Measurements from ENCODE around the gene ZNF488.

Gene ZNF488

DNA sequence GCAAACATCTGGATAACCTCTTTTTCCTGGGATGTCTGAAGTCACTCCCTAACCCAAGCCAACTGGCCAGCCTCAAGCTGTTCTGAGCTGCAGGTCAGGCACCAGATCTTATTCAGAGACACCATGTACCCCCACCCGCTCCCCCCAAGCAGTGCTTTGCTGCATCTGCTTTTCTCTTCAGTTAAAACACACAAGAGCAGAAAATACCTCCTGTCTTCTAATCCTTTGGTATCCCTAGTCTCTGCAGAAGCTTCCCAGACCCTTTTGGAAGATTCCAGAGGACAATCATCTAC lies 3.0 kb downstream of the ZNF488 start:
- no peak for DNase-seq

DNA sequence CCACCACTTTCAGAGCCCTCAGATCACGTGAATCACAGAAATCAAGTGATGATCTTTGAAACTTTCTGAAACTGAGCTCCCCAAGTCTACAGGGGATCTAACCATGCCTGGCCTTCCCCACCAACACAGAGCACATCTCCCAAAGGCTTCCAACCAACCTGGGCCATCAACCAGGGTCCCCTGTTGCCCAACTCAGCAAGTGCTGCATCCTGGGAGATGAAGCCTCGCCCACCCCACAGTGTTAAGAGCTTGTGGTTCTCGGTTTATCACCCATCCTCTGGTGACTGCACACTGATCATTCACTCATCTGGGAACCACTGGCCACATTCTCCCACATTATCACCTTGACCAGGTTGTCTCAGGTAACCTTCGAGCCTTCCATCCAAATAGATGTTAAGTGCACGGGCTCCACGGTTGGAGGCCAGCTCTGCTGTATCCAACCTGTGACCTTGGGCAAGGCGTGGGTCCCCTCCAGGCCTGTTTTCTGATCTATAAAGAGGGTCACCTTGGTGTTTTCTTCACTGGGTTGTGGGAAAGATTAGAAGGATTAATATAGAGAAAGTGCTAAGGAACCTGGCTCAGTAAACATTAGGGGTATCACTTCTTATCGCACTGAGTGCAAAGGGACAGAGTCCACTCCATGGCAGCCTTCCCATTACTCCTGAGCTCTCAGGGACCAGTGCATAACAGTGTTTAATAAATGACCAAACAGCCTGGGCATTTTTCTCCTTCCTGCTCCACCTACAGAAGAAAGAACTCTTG lies 3.6 kb downstream of the ZNF488 start:
- DNase-seq, result no peak

DNA sequence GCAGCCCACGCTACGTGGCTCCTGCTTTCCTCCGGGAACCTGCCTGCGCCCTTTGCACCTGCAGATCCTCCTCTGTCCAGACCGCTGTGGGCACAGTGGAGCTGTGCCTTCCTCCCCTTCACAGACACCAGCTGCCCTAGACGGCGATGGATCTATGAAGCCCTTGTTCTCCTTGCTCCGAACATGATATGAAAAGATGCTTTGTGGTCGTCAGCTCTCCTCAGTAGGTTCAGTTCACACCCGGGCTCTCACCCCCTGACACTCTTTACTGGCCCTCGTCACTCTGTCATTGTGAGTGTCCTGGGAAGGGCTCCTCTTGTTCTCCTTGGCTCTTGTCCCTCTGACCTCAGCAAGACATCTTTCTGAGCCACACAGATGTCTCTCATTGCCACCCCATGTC lies 4.2 kb downstream of the ZNF488 start:
- no peak for DNase-seq

DNA sequence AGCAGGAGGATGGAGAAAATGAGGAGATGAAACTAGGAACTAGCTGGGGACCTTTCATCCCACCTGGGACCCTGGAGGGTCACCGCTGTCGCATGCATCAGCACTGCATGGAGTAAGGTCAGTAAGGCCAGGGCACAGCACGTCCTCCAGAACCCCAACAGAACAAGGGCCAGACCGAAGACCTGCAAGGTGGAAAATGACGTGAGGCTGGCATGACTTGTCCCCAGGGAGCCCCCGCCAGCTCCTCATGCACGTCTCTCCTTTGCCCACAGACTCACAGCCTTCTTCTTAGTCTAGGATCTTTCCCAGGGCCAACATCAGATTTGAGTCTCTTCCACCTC lies 4.7 kb downstream of the ZNF488 start:
- DNase-seq, result no peak

DNA sequence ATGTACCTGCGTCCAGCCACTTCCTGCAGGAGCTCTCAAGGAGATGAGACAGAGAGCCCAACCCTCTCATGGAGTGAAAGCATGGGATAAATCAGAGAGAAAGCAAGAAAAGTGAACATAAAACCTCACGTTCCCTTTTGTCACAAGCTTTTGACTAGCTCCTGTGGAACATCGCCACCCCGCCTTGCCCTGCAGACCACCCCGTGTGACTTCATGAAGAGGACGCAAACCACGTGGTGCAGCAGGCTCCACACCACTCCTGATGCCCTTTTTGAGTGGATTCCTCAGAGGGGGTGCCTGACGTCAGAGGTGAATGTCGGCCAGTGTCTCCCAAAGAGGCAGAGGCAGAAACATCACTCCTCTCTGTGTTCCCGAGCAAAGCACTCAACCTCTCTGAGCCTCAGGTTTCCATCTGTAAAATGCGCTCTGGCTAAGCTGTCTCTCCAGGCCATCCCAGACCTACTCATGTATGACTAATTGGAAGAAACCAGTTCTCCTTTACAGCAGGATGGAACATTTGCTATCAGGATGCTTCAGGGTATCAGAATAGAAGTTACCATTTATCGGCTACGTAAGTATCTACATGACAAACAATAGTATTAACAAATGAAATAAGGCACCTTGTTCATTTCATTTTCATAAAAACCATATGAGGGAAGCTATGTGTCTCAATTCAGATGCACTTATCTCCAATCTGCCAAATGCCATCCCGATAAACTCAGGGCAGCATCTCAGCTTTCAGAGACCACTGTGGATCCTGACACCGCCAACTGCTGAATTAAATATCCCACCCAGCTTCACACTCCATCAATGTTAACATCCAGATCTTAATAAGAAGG lies 5.3 kb downstream of the ZNF488 start:
- no peak for DNase-seq

DNA sequence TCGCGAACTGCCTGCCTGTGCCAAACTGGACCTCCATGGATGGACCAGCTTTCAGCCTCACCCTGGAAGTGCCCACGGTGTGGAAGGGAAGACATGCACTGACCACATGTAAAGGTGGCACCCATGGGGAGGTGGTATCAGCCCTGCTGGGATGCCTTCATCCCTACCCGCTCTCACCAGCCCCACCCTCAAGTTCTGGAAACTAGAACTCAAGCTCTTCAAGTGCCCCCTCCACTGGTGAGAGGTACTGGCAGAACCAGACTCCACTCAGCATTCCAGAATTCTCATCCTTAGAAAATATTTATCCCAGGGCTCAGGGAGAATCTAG lies 5.9 kb downstream of the ZNF488 start:
- no peak for DNase-seq

DNA sequence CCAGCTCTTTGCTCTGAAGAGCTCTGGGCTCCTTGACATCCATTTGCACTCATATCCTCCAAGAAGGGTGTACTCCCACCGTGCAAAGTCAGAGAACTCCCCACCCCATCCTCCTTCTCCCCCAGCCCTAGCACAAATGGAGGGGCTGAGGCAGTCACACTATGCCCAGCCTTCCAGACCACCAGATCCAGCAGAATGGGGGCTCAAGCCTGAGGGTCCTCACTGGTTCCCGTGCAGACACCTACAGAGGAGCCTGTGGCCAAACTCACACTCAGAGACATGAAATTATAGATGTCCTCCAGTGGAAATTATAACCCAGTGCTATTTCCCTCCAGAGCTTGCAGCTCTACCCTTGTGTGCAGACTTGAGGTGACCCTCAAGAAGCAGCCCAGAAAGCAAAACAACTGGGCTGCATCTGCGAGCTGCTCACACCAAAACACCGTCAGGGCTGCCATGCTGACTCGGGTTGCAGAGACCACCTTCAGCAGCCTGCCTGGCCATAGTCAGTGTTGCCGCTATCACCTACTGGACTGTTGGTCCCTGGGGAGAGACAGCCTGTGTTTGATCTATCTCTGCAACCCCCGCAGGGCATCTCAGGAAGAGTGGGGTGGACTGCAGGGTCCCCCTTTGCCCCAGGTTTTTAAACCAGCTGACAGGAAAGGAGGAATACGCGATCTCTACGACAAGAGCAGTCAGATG lies 7.4 kb downstream of the ZNF488 start:
- no peak for DNase-seq

DNA sequence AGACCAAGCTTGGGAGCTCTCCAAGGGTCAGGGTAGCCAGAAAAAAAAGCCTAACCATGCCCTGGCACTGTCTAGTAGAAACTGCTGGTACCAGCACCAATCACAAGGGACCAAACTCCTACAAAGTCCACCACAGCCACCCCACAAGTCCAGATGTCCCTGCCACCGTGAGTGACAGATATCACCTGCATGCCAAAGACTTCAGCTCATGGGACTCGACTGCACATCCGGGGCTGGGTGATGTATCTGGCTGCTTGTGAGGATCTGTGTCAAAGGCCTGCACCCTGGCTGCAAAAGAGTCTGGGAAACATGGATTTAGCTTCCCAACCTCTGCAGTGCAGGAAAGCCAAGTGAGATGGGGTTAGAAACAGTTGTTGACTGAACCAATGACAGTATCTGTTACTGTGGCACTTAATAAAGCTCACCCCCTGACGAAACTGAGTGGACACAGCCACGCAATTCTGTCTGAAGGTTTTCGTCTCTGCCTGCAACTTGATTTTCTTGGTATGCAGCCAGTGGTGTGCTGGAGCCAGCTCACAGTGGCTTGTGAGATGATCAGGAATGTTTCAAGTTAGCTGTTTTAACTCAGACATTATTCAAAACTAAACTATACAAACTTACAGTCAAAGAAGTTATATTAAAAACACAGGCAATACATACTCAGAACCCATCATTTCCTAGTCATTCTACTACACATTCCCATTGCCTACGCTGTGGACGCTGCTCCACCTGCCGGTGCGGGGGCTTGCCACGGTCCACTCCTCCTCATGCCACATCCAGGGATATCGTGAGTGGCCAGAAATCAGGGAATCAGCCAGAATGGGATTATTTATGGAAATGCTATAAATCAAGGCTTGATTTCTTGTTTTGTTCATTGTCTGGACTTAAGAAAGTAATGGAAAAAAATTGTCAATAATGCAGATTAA lies 9.2 kb downstream of the ZNF488 start:
- DNase-seq, result no peak

DNA sequence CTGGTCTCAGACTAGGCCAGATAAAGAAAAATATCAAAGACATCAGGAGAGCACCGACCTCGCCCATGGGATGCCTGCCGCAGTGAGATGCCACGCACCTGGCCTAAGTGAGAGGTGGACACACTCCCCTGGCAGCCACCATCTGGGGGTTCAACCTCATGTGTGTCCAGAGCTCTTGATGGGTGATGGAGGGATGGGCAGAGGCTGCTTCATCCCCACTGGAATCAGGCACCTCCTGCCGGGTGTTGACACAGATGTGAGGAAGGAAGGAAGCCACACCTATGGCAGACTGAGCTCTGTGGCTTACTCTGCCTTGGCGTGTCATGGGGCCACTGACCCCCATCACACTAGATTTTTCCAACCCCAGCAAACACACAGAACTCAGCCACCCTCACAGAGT lies 11.4 kb downstream of the ZNF488 start:
- no peak for DNase-seq

DNA sequence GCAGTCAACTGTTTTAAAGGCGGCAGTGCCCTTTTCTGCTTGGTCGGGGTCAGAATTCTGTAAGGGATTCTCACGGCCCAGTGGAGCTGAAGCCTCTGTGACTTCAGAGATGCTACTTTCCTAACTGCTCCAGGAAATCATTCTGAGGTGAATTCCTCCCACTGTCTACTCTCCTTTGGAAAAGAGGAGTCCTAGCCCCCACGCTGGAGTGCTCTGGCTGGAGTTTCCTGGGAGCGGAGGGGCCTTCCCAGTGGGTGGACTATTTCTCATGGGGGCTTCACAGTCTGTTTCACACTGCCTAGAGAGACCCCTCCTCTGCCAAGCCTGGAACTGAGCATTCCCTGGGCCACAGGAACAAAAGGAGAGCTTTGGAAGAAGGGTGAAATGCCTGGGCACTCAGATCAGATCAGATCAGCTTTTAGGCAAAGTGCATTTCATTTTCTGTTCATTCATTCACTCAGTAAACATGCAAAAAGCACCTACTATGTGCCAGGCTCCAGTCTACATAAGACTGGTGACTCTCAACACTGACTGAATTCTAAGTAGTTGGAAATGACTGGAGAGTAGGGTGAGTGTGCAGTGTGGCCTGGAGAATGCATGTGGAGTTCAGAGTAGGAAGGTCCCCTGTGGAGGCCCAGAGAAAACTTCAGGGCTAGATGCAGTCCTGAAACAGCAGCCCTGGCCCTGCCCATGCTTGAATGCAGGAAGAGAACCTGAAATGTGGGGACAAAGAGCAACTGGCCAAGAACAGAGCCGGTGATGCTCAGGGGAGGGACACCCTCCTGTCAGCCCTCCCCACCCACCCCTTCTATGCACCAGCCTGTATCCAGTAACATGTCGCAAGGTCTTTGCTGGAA lies 12.2 kb downstream of the ZNF488 start:
- no peak for DNase-seq

DNA sequence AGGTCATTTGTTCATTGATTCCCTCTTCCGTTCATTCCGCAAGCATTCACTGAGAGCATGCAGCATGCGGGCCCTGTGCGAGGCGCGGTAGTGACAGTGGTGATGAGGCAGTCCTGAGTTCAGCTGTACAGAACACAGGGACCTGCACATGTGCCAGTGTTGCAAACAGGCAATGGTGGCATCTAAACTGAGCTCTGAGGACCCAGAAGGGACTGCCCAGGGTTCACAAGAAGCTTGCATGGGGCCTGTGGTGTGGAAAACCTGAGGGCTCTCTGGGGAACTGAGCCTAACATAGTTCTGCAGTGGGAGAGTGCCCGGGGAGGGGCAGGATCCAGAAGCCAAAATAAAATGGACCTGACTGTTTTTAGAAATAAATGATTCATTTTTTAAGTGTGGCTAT lies 13.2 kb downstream of the ZNF488 start:
- no peak for DNase-seq

DNA sequence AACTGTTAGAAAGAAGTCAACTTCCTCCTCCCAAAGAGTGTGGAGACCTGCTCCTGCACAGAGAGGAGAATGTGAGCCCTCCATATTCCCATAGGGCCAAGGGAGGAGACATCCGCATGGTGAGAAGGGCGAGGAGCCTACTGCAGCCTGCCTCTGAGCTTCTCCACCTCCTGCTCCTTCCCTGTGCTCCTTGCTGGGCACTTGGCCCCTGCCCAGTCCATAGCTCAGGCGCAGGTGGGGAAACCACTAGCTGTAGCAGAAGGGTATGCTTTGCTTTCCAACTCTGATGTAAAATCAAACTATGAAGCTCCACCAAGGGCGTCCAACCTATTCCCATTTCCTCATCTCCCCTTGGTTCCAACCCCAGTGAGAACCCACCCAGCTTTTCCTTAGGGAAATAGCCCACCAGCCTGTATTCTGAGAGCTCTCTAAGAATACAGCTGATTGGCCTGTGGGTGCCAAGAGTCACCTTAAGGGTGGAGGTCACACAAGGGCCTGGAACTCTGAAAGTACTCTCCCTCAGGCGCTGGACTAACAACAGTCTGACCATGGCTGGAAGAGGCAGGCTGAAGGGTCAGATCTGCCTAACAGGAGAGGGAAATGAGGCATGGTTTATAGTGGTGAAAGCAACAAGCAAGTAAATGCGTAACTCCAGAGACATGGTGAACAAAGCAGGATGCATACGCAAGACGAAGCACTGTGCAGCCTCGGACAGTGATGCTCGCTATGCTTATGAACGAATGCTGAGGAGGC lies 13.9 kb downstream of the ZNF488 start:
- DNase-seq, result no peak

DNA sequence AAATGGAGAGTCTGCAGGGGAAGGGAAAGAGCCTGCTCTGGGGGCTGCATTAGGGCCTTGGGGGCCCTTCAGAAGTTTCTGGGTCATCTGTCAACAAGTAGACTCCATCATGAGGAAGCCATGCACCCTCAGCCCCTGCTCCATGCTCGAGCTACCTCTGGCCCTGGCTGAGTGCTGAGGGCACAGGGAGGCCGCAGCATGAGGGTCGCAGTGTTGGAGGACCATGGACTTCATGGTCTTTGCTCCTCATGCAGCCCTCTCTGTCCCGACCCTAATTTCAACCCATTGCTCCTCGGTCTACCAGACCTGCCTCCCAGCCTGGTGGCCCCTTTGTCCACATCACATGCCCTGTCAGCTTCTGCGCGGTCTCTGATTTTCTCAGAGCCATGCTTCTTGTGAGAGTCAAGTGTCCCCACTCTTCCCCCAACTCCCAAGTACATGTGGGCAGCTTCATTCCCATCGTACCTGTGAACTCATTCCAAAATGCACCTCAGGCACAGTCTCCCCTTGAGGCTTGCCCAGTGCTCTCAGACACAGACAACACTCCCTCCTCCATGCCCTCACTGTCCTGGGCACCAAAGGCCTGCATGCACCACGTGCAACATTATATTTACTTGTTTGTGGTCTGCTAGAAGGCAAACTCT lies 14.7 kb downstream of the ZNF488 start:
- DNase-seq, result no peak

DNA sequence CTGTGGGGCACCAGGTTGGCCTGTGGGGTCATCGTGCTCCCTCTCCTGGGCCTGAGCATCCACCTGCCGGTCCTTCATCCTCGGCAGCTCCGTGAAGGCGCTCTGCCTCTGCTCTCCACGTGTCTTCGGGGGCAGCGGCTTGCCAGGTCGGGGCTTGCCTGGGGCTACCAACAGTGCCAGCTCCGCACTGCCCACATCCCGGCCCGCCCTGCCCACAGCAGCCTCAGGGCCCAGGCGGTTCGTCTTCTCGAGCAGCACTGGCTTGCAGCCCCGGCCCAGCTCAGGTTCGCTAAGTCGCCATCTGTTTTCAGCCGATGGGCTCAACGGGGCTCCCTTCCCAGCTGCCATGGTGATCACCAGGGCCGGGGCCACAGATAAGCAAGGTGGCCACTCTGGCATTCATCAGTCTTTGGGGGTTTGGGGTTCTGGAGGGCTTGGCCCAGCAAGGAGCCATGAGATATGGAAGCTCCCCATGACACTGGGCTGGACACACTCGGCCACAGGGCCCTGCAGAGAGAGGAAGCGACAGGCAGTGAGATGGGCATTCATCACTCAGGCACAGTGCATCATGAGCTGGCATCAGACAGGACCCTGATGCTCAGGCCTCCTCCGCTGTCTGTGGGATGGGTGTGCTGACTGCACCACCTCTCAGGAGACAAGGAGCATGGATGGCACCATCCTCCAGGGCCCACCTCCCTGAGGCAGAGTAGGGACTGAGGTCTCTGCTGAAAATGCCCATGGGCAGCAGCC lies 15.5 kb downstream of the ZNF488 start:
- DNase-seq, result no peak

DNA sequence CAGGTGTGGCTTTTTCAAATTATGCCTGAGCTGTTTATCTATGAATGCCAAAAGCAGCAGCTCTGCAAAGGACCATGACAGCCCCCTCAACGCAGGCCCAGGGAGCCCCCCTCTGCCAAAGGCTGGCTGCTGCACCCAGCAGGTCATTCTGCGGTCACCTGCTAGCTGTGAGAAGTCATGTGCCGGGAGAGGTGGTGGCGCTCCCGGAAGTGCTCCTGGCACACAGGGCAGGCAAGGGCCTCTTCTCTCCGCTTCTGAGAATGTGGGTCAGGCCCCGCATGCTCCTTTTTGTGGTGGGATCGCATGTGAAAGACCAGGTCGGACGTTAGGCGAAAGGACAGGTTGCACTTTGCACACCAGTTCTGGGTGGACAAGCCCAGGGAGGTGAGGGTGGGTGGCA lies 16.4 kb downstream of the ZNF488 start:
- DNase-seq, result no peak

DNA sequence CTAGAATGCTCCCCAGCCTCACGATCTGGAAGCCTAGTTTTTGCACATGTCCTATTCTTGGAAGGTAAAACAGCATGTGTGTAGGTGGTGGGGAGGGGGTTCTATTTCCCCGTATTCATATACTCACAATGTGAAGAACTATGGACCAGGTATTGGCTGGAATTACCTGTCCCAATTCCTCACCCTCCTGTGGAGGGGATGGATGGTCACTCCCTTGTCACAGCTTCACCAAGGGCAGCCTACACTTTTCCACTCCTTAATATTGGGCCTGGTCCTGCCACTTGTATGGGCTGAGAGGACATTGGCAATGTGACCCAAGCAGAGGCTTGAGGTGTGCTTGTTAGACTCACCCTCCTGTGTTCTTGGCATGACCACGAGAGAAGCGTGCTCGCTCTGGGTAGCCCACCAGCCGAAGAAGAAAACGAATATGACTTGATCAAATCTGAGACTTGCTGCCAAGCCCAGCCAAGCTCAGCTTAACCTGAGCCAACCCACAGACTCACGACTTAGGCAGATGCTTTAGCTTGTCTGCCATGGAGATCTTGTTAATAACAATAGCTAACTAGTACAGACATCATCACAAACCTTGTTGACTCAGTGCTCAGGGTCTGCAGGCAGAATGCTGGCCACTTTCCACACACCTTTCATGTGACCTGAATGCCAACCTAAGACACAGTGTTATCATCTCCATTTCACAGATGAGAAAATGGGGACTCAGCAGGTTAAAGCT lies 17.2 kb downstream of the ZNF488 start:
- DNase-seq, result no peak

DNA sequence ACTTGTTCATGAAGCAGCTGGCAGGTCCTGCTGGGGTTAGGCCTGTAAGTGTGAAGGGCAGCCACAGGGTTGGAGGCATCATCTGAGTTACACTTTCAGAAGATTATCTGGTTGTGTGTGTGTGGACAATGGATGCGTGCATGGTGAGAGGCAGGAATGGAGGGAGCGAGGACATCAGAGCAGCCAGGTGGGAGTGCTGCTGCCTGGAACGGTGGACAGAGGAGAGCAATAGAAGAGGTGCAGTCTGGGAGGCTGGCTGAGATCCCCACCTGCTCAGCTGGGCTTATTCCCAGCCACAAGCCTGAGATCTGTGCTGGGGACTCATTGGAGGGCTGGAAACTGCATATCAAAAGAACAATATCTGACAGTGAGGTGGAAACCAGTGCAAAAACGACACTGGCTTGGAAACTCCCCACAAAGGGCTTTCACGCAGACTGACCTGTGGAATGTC lies 17.9 kb downstream of the ZNF488 start:
- no peak for DNase-seq

DNA sequence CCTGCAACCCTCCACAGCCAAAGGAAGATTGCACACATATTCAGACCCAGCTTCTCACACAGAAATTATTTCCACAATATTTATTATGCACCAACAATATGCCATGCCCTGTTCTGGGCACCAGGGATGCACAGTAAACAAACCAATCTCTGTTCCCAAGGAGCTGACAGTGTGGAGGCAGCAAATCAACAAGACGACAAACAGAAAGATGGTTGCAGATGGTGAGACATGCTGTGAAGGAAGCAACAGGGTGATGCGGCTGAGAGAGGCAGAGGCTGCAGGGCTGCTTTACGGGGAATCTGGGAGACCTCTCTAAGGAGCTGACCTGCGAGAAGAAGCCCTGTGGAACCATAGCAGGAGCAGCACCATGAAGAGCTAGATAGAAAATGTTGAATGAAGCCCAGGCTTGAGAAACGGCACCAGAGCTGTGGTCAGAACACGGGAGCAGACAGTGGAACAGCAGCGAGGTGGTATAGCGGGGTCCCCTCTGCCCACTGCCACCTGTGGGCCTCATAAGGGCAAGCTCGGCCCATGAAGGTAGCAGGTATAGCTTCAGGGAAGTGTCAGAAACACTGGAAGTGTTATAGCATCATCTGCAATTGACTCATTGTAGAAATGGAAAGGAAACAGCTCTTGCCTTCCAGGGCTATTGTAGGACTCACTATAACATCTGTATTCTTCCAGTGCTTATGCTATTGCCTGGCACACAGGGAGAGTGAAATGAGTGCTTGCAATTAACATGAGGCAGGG lies 18.5 kb downstream of the ZNF488 start:
- DNase-seq, result no peak

DNA sequence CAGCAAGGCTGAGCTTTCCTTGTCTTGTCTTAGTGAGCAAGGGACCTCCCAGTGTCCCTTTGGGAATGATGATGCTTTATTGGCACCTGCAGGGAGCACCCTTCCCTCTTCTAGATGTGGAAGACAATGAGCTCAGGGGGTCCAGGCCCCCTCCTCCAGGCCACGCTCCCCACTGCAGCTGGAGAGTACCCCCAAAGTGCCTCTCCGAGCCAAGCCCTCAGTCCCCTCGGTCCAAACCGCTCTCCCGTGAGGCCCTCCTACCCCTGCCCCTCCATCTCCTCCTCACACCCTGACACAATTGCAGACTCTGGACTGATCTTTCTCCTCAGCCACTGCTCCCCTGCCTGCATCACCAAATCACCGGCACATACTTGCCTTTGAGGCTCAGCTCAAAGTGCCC lies 19.2 kb downstream of the ZNF488 start:
- no peak for DNase-seq

All from stimulated activated naive CD4-positive, alpha-beta T cell treated with Interleukin-2 at 50 U/mL for 16 hours (primary cell).